Body of pancreas (tissue), 4 donors: ENCODE measurements around the gene EMP2. TPM values are rescaled to one million over a fixed set of nuclear protein-coding genes. Genes with fewer than 3 reads are reported as not detected.

Experiments
- ATAC-seq: fragments of 150-250 bp; one replicate; pipeline ENCODE4 v1.9.1; 2016
- DNase-seq, 4 donors: peaks; one replicate each; pipeline ENCODE4 v3.0.0-alpha.2; 2019
- H3K27ac ChIP-seq, 4 donors: fragments of 200-600 bp; sonication (generic); 1 replicate in 3 of 4; 2 replicates in 1 of 4; pipeline versions ENCODE4 v1.5.1 to v1.6.1; 2016 to 2019; ENCODE audit warnings: mild to moderate bottlenecking in 1 of 4, mixed read lengths in 1 of 4, moderate library complexity in 1 of 4
- H3K27me3 ChIP-seq, 2 donors: fragments of 200-600 bp; sonication (generic); one replicate each; pipeline ENCODE4 v1.6.0; 2016; ENCODE audit warnings: mild to moderate bottlenecking in 1 of 2
- H3K36me3 ChIP-seq, 2 donors: fragments of 200-600 bp; sonication (generic); replicated peaks in 1 of 2; 2 replicates each; pipeline ENCODE4 v1.5.1; 2016; ENCODE audit warnings: low read depth in 2 of 2; ENCODE audit not compliant: insufficient read depth in 1 of 2
- H3K4me1 ChIP-seq: fragments of 200-600 bp; sonication (generic); one replicate; pipeline ENCODE4 v1.6.0; 2016
- H3K4me3 ChIP-seq, 2 donors: fragments of 200-600 bp; sonication (generic); 1 replicate in 1 of 2; 2 replicates in 1 of 2; pipeline ENCODE4 v1.5.1; 2016 to 2019
- H3K9me3 ChIP-seq, 3 donors: fragments of 200-600 bp; sonication (generic); 1 replicate in 2 of 3; 2 replicates in 1 of 3; pipeline ENCODE4 v1.5.1; 2016
- CTCF ChIP-seq, 7 experiments: fragments of 450-650 bp in 4 of 7; fragments of 200-600 bp in 3 of 7; sonication (generic) in 3 of 7; IDR thresholded peaks; one replicate each; pipeline ENCODE4 v1.5.1; 2016 to 2019; ENCODE audit warnings: antibody characterized with exemption in 7 of 7
- POLR2A ChIP-seq, 3 donors: fragments of 450-650 bp; IDR thresholded peaks; one replicate each; pipeline ENCODE4 v1.6.1; 2016; ENCODE audit warnings: antibody characterized with exemption in 3 of 3, mild to moderate bottlenecking in 2 of 3
- WGBS, 2 donors: methylation state at CpG; one replicate each; pipeline ENCODE4 v1.1.5; 2017; 5-methylcytosine and 5-hydroxymethylcytosine counted together
- intact Hi-C: fragments of 100-400 bp; cut with DNase I; formaldehyde crosslinking; loops from one replicate; pipeline ENCODE4 v1.15.1; 2023
- total RNA-seq, 2 donors: library from RNA; depleted of rRNA; stranded (reverse); fragments of >200 nt; gene quantifications; one replicate each; pipeline ENCODE4 v1.1.0, GENCODE V29; 2016

Gene EMP2
- total RNA-seq, 2 donors from 2014 or later, result 8.6 to 17.9 TPM

- intact Hi-C loops, result no loop called here
- WGBS, 2 donors, result 35 to 38% methylated on average over 2 of the region's 2 CpGs
- no peak for TF ChIP-seq CTCF (IDR thresholded peaks at IDR 0.05)
- no peak for TF ChIP-seq POLR2A (IDR thresholded peaks at IDR 0.05)
- Histone ChIP-seq H3K9me3 (no peaks in the 10 kb centered on the region), H3K27me3 (no peaks in the 10 kb centered on the region), H3K4me1 (peaks cover 2% of the 10 kb centered on the region), H3K36me3 (no peaks in the 10 kb centered on the region), H3K27ac (peak overlapping the region in 1 of 4 donors; percentile 45), H3K4me3 (no peak overlapping the region)
- ATAC-seq, result peak; percentile 64
- DNase-seq, result peak in 1 of 4 donors; percentile 18
Observed at GRCh38 chr16:10504404-10504885, 76.0 kb downstream of the EMP2 start.

- TF ChIP-seq CTCF (IDR thresholded peaks at IDR 0.05) (no peak), POLR2A (IDR thresholded peaks at IDR 0.05) (no peak)
- H3K4me1 ChIP-seq, result peaks cover 3% of the 10 kb centered on the region
- H3K36me3 ChIP-seq, result no peaks in the 10 kb centered on the region
- H3K9me3 ChIP-seq, result no peaks in the 10 kb centered on the region
- H3K27ac ChIP-seq, result no peak overlapping the region
- ATAC-seq (no peak), DNase-seq (no peak)
- H3K27me3 ChIP-seq, result no peaks in the 10 kb centered on the region
- no peak overlapping the region for H3K4me3 ChIP-seq
- intact Hi-C loops, result no loop called here
- 83 to 92% methylated on average over 6 of the region's 6 CpGs for WGBS, 2 donors
Observed at GRCh38 chr16:10502776-10503175, 77.6 kb downstream of the EMP2 start.

GRCh38 chr16:10501016-10501607 is 79.3 kb downstream of the EMP2 start:
- no peak for ATAC-seq
- intact Hi-C loops, result no loop called here
- no peak for TF ChIP-seq CTCF (IDR thresholded peaks at IDR 0.05)
- no peak for TF ChIP-seq POLR2A (IDR thresholded peaks at IDR 0.05)
- Histone ChIP-seq H3K27me3 (no peaks in the 10 kb centered on the region), H3K9me3 (no peaks in the 10 kb centered on the region), H3K36me3 (no peaks in the 10 kb centered on the region), H3K4me1 (peaks cover 6% of the 10 kb centered on the region), H3K4me3 (no peak overlapping the region), H3K27ac (no peak overlapping the region)
- WGBS, 2 donors, result 100% methylated on average over 2 of the region's 2 CpGs
- no peak for DNase-seq

- TF ChIP-seq CTCF (IDR thresholded peaks at IDR 0.05), result no peak
- TF ChIP-seq POLR2A (IDR thresholded peaks at IDR 0.05), result no peak
- Histone ChIP-seq H3K27me3 (no peaks in the 10 kb centered on the region), H3K4me1 (peaks cover 6% of the 10 kb centered on the region), H3K4me3 (no peak overlapping the region), H3K36me3 (no peaks in the 10 kb centered on the region), H3K9me3 (no peaks in the 10 kb centered on the region), H3K27ac (no peak overlapping the region)
- ATAC-seq, result no peak
- intact Hi-C loops, result no loop called here
- WGBS, 2 donors, result 91 to 98% methylated on average over 3 of the region's 3 CpGs
- no peak for DNase-seq
Observed at GRCh38 chr16:10500582-10500981, 79.8 kb downstream of the EMP2 start.
